Measurements from ENCODE around the gene RAB12.
"Not testable (repeated sequence)": the region's sequence is repeated elsewhere in the genome, so short reads cannot be mapped to it uniquely, and the experiment has no call there.

Gene RAB12, protein sequence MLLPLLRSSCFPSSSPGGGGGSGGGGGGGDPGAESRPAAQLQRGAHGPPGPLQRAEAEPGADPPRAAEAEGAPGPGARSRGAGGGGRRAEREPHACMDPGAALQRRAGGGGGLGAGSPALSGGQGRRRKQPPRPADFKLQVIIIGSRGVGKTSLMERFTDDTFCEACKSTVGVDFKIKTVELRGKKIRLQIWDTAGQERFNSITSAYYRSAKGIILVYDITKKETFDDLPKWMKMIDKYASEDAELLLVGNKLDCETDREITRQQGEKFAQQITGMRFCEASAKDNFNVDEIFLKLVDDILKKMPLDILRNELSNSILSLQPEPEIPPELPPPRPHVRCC

DNA sequence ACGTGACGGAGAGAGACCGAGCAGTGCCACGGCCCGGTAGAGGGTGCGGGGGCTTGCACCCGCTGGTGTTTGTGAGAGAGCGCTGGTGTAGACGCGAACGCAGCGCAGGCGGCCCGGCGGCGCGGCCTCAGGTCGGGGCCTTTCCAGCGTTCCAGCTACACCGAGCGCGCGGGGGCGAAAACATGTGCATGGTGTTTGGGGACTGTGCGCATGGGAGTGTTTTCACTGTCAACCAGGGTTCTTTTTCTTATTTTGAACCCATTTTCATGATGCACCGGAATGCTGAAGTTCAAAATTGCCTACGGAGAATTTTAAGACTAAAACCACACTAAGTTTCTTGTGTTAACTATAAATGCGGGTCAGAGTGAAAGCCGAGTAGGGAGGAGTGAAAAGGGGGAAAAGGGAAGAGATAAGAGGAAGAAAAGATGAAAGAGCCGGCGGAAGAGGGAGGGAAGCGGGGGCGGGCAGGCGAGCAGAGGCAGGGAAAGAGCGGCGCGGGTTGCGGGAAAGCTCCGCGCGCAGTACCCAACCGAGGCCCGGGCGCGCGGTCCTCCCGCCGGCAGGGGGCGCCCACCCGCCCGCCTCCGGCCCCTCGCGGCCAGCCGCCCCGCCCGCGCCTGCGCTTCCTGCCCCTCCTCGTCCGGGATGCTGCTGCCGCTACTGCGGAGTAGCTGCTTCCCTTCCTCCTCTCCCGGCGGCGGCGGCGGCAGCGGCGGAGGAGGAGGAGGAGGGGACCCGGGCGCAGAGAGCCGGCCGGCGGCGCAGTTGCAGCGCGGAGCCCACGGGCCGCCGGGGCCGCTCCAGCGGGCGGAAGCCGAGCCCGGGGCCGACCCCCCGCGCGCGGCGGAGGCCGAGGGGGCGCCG, at the start of gene RAB12:
TSS of gene RAB12 (plus strand) at position 643 of the 864 bp plus-strand sequence. CDS start at position 646, 3 bp downstream.
- DNase-seq = peak; percentile 55

DNA sequence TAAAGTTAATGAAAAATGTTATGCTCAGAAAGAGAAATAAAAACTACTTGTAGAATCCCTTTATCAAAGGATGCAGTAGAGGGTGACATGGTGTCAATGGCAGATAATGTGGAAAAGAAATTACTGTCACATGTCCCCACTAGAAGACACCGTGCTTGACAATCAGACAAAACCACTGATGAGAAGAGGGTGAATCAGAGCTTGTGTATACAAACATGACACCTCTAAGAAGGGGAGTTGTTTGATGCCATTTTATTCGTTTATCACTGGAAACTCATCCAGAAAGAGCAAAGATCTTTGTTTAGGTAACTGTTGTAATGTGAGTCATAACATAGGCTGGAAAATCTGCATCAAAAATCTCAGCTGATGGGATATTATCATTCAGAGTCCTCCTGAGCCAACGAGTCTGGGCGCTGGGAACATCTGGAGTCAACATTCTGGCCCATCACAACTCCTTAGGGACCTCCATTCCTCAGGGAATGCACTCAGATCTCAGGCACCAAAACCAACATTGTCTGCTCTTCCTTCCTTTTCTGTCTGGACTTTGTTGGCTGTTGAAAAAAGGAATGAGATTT, 49.5 kb upstream of the RAB12 start:
- no peak for DNase-seq

DNA sequence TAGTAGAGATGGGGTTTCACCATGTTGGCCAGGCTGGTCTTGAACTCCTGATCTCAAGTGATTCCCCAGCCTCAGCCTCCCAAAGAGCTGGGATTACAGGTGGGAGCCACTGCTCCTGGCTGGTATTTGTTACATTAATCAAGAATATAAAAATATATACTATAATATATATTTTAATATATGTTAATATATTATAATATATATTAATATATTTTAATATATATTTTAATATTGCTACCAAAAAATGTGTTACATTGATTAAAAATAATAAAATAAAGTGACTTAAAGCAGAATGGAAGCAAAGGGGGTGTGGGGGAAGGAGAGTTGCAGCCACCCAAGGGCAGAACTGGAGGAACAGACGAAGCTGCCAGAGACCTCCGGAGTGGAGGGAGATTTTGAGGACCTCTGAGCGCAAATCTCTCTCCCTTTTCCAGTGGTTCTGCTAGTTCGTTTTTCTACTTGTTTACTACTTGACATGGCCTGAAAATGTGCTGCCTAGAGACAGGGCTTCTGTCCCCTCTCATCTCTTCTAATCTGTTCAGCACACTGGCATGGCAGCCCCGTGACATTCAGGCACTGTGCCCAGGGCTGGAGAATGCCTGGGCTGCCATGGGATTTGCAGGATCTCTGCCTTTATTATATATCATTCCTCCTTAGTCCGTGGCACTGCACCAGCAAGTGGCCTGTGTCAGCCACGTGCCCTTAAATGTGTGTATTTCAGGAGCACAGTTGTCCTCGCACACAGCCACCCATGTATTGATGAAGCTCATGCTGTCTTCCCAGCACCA, 47.9 kb upstream of the RAB12 start:
- no peak for DNase-seq

DNA sequence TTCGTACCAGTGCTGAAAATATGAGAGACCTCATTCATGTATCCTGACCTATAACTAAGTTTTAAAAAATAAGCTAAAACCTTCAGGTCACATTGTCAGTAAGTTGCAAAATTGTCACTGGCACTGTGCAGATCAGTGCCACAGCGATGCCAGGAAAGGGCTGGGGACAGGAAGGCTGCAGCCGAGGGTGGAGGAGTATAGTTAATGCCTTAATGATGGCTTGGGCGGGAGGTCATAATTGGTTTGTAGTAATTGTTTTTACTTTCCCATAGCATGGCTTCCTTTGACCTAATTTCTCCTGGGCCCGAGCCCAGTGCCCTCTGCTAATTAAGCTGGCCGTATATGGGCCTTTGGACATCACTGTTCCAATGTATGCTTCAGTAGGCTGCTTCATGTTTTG, 47.2 kb upstream of the RAB12 start:
- no peak for DNase-seq

DNA sequence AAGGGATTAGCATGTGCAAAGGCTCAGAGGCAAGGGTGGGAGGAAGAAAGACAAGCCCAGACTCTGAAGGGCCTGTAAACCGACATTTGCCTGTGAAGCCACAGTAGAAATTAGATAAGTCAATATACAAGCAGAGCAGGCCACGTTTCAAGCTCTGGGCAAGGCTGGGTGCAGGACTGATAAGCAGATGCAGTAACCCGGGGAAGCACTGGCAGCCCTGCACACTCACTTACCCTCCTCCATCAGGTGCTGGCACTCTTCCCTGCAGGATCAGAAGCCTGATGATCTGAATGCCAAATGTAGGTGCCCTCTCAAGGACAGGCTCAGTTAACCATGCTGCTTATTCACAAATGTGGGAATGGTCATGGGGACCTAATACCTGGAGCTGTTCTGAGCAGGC, 46.3 kb upstream of the RAB12 start:
- DNase-seq = no peak

DNA sequence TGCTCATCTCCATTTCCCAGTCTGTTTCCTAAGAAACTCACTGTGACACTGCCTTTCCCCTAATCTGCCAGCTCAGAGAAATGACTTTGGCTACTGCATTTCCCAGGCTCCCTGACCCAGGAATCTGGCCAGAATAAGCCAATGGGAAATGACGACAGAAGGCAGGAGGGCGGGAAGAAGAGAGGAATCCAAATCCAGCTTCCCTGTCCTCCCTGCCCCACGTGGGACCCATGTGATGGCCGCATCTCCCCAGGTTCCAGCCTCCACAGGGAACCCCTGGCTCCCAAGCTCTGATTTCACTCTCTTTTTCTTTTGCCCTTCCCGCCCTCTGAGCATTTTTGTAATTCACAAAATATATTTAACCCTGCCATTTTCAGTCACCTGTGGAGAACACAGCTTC, 37.8 kb upstream of the RAB12 start:
- no peak for DNase-seq

DNA sequence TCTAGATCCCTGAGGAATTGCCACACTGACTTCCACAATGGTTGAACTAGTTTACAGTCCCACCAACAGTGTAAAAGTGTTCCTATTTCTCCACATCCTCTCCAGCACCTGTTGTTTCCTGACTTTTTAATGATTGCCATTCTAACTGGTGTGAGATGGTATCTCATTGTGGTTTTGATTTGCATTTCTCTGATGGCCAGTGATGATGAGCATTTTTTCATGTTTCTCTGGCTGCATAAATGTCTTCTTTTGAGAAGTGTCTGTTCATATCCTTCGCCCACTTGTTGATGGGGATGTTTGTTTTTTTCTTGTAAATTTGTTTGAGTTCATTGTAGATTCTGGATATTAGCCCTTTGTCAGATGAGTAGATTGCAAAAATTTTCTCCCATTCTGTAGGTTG, 35.5 kb upstream of the RAB12 start:
- DNase-seq = not testable (repeated sequence)

DNA sequence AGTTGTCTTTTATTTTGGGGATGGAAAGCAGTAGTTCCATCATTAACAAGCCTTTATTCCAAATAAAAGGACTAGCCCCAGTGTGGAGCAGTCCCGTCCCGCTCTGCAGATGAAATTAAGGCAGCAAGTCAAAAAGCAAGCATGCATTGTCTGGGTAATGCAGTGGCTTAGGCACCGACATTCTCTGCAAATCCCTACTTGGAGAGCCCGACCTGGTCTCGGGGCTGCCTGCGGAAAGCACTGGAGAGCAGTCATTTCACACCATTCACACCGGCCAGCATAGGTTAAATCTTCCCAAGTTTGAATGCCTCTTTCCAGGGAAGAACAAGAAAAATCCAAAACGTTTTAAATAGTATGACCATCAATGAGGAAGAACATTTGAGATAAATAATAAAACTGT, 24.4 kb upstream of the RAB12 start:
- no peak for DNase-seq

DNA sequence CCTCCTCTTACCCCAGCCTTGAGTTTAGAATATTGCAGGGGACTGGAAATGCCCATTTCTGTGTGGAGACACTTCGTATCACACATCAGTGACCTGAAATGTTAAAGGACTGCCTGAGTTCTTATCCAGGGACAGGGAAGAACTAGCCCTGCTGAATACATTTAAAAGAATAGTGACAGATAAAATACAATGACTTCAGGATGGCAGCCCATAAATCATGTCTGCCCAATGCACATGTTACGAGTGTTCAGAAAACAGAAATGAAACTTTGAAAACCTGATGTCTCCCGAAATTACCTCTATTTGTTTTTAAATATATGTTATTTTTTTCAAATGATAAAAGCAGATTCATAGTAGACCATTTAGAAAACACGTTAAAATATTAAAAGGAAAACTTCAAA, 22.3 kb upstream of the RAB12 start:
- DNase-seq = no peak

DNA sequence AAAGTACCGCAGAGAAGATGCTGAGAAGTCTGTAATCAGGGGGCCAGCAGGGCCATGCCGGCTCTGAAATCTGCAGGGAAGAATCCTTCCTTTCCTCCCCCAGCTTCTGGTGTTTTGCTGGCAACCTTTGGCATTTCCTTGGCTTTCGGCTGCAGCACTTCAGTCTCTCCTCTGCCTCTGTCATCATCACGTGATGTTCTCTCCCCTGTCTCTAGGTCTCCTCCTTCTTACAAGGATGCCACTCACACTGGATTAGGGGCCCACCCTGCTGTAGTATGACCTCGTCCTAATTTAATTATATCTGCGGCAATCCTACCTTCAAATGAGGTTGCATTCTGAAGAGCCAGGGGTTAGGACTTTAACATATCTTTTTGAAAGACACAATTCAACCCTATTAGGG, 13.8 kb upstream of the RAB12 start:
- DNase-seq = no peak

DNA sequence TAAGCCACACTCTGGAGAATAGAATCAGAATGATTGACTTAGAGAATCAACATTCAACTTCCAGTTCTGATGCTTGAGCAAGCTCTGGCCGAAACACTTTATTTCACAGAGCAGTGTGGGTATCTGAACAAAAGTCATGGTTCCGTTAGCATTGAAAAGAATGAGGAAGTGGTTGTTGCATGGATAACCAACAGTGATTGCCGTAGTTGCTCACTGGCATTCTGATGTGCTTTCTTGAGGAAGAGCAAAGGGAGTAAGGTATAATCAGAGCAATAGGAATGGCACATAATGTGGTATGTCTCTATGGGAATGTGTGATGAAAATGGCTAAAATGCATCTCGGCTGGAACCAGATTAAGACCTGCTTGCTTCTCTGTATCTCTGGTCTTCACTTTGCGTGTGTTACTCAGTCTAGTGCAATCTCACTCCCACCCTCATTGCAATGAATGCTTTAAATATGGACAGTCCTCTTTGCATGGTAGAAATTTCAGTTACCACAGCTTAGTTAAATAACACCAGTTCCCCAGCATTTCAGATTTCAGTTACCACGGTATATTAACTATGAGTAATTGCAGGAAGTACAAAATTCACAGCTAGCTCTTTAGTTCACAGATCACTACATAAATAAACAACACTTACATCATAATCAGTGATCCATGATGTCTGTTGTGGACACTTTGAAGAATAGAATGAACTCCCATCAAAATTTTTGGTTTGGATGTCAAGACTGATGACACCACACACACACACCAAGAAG, 7.8 kb upstream of the RAB12 start:
- no peak for DNase-seq

DNA sequence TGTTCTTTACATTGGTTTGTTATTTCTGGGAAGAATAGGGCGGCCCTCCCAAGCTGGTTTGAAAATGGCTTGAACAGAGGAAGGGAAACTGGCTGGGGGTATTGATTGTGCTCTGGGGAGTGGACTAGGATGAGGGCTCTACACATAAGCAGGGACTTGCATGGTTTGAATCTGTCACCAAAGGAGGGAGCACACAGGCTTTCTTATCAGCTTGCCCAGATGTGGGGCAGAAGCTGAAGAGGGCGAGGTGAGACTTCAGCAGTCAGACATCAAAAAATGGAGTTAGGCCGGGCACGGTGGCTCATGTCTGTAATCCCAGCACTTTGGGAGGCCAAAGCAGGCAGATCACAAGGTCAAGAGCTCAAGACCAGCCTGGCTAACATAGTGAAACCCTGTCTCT, 7.2 kb upstream of the RAB12 start:
- no peak for DNase-seq

DNA sequence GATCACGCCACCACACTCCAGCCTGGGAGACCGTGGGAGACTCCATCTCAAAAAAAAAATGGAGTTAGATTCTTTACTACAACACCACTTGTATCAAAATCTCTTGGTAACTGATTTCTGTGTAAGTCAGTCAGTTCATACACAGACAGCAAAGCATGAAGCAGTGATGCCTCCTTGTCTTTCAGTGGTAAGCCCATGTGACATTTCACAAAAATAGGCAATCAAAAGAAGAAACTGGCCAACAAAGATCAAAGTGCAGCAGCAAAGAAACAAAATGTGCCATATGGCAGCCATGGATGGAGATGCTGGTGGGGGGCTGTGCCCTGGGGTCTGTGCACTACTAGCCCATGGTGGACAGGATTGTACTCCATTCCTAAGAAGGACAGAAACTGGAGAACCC, 6.7 kb upstream of the RAB12 start:
- no peak for DNase-seq

DNA sequence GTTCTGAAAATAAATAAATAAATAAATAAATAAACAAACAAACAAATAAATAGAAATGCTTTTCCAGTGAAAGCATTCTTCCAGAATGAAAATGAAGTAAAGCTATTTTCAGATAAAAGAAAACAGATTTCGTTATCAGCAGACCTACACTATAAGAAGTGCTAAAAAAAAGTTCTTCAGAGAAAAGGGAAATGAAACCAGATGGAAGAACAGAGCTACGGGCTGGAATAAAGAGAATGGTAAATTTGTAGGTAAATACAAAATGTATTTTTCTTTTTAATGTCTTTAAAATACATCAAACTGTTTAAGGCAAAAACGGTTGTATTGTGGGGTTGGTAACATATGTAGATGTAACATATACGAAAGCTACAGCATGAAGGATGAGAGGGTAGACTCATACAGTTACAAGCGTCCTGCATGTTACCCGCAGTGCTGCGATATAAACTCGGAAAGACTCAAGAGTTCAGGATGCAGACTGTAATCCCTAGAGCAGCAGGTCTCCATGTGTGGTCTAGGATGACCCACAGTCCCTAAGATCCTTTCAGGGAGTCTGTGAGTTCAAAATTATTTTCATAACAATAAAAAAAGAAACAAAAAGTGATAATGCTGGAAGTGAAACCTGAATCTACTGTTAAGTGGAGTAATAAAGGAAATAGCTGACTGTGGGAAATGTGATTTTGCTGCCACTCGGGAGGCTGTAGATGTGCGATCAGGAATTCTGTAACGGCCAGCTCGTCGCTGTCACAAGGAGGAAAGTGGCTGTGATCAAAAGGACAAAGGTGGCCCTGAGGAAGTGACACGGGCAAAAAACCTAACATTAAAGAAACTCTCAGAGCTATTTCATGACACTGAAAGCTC, 5.3 kb upstream of the RAB12 start:
- no peak for DNase-seq

DNA sequence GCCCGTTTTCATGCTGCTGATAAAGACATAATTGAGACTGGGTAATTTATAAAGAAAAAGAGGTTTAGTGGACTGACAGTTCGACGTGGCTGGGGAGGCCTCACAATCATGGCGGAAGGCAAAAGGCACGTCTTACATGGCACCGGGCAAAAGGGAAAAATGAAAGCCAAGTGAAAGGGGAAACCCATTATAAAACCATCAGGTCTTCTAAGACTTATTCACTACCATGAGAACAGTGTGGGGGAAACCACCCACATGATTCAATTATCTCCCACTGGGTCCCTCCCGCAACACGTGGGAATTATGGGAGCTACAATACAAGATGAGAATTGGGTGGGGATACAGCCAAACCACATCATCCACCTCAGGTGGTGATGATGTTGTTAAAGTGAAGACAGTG, 3.3 kb upstream of the RAB12 start:
- no peak for DNase-seq

DNA sequence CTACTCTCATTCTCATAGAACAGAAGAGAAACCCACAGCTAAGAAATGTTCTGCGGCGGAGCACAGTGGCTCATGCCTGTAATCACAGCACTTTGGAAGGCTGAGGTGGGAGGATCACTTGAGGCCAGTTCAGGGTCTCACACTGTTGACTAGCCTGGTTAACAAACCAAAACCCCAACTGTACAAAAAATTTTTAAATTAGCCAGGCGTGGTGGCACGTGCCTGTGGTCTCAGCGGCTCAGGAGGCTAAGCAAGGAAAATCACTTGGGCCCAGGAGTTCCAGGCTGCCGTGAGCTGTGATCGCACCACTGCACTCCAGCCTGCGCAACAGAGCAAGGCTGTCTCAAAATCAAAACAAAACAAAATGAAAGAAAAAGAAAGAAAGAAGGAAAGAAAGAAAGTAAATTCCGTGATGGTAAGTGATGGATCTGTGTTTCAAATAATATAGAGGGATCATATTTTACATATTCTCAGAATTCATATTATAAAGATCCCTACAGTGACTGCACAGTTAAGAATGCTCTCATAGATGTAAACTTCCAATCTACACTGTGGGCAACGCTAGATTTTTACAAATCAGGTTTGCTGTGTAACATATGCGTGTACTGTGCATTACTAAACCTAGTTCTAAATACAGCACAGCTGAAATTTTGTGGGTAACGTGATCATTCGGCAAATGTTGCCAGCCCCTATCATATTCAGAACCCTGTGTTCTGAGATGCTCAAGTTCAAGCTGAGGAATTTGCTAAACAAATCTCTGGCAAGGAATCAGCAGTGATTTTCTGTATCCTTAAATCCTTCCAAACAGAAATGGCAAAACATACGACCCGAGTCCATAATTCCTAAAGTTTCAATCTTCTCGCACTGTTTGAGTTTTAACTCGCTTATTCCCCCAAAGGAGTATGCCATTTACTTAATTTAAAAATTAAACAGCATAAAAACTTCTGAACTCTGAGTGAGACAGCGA, 1.2 kb upstream of the RAB12 start:
- DNase-seq = no peak

DNA sequence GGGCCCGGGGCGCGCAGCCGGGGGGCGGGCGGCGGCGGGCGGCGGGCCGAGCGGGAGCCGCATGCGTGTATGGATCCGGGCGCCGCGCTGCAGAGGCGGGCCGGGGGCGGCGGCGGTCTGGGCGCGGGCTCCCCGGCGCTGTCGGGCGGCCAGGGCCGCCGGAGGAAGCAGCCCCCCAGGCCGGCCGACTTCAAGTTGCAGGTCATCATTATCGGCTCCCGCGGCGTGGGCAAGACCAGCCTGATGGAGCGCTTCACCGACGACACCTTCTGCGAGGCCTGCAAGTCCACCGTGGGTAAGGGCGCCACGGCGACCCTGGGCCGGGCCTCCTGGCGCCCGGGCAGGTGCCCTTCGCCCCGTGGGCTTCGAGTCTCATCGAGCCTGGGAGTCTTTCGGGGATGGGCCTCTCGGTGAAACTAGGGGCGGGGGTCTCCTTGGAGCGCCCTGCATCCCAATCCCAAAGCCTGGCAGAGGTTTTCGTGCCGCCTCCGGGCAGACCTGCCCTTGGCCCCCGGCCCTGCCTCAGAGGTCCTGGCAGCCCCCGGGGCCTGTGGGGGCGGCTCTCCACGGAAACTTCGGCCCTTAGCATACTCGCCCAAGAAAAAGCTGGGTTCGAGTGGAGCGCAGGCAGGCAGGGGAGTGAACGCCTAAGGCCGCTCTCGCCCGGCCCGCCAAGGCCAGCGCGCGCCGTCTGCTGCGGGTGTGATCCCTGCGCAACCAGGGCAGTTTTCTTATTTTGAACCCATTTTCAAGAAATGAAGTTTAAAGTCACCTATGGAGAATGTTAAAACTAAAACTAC, 622 bp downstream of the RAB12 start:
- no peak for DNase-seq

DNA sequence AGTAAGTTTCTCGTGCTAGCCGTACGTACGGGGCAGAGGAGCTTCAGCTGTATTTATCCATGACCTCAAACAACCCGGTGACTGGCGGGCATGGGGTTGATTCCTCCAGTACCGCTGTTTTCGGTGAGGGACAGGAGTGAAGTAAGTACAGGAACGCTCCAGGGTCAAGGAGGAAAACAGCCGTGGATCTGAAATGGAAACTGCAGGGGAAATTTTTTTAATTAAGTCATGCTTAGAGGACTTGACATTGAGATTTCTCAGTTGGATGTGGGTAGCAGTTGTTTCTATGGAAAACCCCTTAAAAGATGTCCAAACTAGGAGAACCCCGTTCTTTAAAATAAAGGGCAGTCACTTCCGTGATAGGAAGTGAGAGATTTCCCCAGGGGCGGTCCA, 1.2 kb downstream of the RAB12 start:
- no peak for DNase-seq

DNA sequence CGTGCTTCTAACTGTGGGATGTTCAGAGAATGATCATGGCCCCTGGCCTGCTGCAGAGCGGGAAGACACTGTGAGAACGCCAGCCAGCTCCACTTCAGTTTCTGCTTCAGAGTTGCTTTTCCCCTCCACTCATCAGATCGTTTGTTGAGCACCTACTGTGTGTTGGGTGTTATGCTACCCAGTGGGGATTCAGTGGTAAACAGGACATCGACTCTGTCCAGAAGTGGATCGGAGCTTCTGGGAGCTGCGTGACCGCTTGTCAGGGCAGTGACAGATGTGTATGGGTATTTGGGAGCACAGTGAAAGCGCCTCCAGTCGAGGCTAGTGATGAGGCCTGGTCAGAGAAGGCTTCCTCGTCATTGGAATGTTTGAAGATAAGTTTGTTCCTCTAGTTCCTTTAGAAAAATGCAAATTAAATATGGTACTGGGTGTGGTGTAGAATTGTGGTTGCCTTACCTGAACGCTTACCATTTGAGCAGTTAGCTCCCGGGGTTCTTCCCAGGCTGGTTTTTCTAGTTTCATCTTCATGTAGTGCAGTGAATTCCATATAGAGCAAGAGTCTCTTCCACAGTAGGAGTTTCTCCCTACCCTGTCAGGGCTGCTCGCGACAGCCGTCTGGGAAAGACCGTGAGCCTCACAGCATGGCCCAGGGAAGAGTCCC, 2.8 kb downstream of the RAB12 start:
- no peak for DNase-seq
